Measurements from ENCODE around the gene AKAP9. TPM values are rescaled to one million over a fixed set of nuclear protein-coding genes. Genes with fewer than 3 reads are reported as not detected.

AKAP9 gene
- total RNA-seq, 1 experiment from 2014 or later, result 71.3 TPM

DNA sequence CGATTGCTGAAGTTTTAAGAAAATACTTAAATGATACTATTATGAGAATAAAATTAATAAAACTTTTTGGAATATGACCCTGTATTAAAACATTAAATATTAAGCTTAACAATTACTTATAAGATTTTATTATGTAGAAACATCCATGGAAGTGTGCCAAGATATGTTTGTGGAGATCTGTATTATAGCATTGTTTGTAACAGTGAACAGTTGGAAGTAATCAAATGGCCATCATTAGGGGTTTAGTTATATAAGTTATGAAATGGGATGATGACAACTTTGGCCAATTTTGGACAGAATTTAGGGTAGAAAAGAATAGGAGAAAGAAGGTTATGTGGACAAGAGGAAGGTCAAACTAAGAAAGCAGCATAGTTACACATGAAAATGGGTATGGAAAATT, 88.0 kb downstream of the AKAP9 start:
- Histone ChIP-seq H3K27ac (no peak overlapping the region), H2AFZ (no peak overlapping the region), H3K4me1 (replicated peaks; ENCODE audit: insufficient read depth) (peaks cover 14% of the 10 kb centered on the region), H3K4me2 (no peak overlapping the region), H3K9me2 (ENCODE audit: insufficient read depth) (no peaks in the 10 kb centered on the region), H3K79me2 (ENCODE audit: low read depth) (no peaks in the 10 kb centered on the region), H3F3A (ENCODE audit: insufficient read depth, low read depth) (0 out of 2 replicates have a peak, but pooled peaks cover 14% of the 10 kb centered on the region), H4K20me1 (ENCODE audit: insufficient read depth) (no peaks in the 10 kb centered on the region), H3K36me3 (ENCODE audit: low read depth) (no peaks in the 10 kb centered on the region), H3K9me3 (ENCODE audit: insufficient read depth, low read depth) (no peaks in the 10 kb centered on the region), H3K4me3 (no peak overlapping the region), H3K27me3 (ENCODE audit: insufficient read depth, low read depth) (no peaks in the 10 kb centered on the region)
- no TSS peak for BruUV-seq (replicated peaks)
- intact Hi-C loops (cut with micrococcal nuclease; ENCODE audit: unreplicated experiment), result no loop called here
- TF ChIP-seq EZH2 (IDR thresholded peaks at IDR 0.05; ENCODE audit: low read depth), result no peak
- TF ChIP-seq, protein P1, sequence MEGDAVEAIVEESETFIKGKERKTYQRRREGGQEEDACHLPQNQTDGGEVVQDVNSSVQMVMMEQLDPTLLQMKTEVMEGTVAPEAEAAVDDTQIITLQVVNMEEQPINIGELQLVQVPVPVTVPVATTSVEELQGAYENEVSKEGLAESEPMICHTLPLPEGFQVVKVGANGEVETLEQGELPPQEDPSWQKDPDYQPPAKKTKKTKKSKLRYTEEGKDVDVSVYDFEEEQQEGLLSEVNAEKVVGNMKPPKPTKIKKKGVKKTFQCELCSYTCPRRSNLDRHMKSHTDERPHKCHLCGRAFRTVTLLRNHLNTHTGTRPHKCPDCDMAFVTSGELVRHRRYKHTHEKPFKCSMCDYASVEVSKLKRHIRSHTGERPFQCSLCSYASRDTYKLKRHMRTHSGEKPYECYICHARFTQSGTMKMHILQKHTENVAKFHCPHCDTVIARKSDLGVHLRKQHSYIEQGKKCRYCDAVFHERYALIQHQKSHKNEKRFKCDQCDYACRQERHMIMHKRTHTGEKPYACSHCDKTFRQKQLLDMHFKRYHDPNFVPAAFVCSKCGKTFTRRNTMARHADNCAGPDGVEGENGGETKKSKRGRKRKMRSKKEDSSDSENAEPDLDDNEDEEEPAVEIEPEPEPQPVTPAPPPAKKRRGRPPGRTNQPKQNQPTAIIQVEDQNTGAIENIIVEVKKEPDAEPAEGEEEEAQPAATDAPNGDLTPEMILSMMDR (conservative IDR thresholded peaks at IDR 0.05), result no peak
- CTCF ChIA-PET, result no interaction called here
- DNase-seq, result no peak
- POLR2A ChIA-PET (ENCODE audit: unreplicated experiment), result no interaction called here

DNA sequence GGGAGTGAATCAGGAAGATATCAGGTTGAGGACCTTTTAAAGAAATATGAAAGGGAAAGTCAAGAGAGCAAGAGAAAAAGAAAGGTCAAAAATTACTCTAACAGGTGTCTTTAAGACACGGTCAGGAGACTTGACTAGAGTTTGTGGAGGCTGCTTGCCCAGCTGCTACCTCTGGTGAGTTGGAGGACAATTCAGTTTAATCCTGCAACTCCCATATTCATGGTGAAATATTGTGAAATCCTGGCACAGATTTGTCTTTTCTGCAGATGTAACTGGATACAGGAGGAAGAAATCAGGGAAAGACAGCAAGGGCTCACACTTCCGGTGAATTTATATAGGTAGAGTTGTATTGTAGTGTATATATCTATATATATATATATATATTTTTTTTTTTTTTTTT, 93.5 kb downstream of the AKAP9 start:
- Histone ChIP-seq H3K36me3 (ENCODE audit: low read depth) (peaks cover 10% of the 10 kb centered on the region; the same call in 1 of the 2 replicates), H3K4me2 (no peak overlapping the region), H3K9me3 (ENCODE audit: insufficient read depth, low read depth) (no peaks in the 10 kb centered on the region), H3K27me3 (ENCODE audit: insufficient read depth, low read depth) (no peaks in the 10 kb centered on the region), H3F3A (ENCODE audit: insufficient read depth, low read depth) (no peaks in the 10 kb centered on the region), H3K79me2 (ENCODE audit: low read depth) (no peaks in the 10 kb centered on the region), H2AFZ (no peak overlapping the region), H3K4me1 (replicated peaks; ENCODE audit: insufficient read depth) (no peaks in the 10 kb centered on the region), H4K20me1 (ENCODE audit: insufficient read depth) (no peaks in the 10 kb centered on the region), H3K27ac (no peak overlapping the region), H3K4me3 (no peak overlapping the region), H3K9me2 (ENCODE audit: insufficient read depth) (no peaks in the 10 kb centered on the region)
- no TSS peak for BruUV-seq (replicated peaks)
- no peak for DNase-seq
- CTCF ChIA-PET, result no interaction called here
- POLR2A ChIA-PET (ENCODE audit: unreplicated experiment), result no interaction called here
- intact Hi-C loops (cut with micrococcal nuclease; ENCODE audit: unreplicated experiment), result no loop called here
- TF ChIP-seq, protein P1 (conservative IDR thresholded peaks at IDR 0.05), result no peak
- no peak for TF ChIP-seq EZH2 (IDR thresholded peaks at IDR 0.05; ENCODE audit: low read depth)

DNA sequence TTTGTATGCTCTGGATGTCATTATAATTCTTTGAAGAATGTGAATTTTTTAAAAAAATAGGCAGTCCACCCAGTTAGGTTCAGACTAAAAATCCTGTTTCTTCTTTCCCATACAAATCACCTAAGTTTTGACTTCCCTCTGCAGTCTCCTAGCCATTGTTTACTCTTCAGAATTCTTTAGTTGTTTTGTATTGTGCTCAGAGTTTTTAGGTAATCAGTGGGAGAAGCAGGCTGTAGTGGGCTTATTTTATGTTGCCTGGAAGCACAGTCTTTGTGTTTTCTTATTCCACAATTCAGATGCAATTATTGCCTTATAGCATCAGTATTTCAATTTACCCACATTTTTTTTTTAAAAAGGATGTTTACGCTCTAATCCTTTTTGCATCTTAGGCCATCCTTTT, 94.9 kb downstream of the AKAP9 start:
- intact Hi-C loops (cut with micrococcal nuclease; ENCODE audit: unreplicated experiment), result no loop called here
- no TSS peak for BruUV-seq (replicated peaks)
- Histone ChIP-seq H4K20me1 (ENCODE audit: insufficient read depth) (no peaks in the 10 kb centered on the region), H3K4me2 (no peak overlapping the region), H3K27me3 (ENCODE audit: insufficient read depth, low read depth) (no peaks in the 10 kb centered on the region), H3K4me1 (replicated peaks; ENCODE audit: insufficient read depth) (no peaks in the 10 kb centered on the region), H3K27ac (no peak overlapping the region), H3K4me3 (no peak overlapping the region), H3K79me2 (ENCODE audit: low read depth) (no peaks in the 10 kb centered on the region), H3F3A (ENCODE audit: insufficient read depth, low read depth) (no peaks in the 10 kb centered on the region), H3K36me3 (ENCODE audit: low read depth) (peaks cover 10% of the 10 kb centered on the region; the same call in 1 of the 2 replicates), H3K9me2 (ENCODE audit: insufficient read depth) (no peaks in the 10 kb centered on the region), H2AFZ (no peak overlapping the region), H3K9me3 (ENCODE audit: insufficient read depth, low read depth) (no peaks in the 10 kb centered on the region)
- POLR2A ChIA-PET (ENCODE audit: unreplicated experiment), result no interaction called here
- CTCF ChIA-PET, result no interaction called here
- no peak for TF ChIP-seq EZH2 (IDR thresholded peaks at IDR 0.05; ENCODE audit: low read depth)
- TF ChIP-seq, protein P1 (conservative IDR thresholded peaks at IDR 0.05), result no peak
- DNase-seq, result no peak

All from PC-9 (cell line).